ENCODE results near the gene GRAMD2B.

- TF ChIP-seq RNF2 (conservative IDR thresholded peaks at IDR 0.05; ENCODE audit: low read depth), result no peak
- TF ChIP-seq ETV6 (CRISPR knock-in tag; conservative IDR thresholded peaks at IDR 0.05), result no peak
- TF ChIP-seq FOXK1 (CRISPR knock-in tag; IDR thresholded peaks at IDR 0.05; ENCODE audit: borderline replicate concordance, low read depth), result no peak
- no peak for TF ChIP-seq NFE2L1 (CRISPR knock-in tag; IDR thresholded peaks at IDR 0.05; ENCODE audit: borderline replicate concordance)
- no peak for TF ChIP-seq CBX5 (CRISPR knock-in tag; IDR thresholded peaks at IDR 0.05; ENCODE audit: borderline replicate concordance)
- TF ChIP-seq MAX (IDR thresholded peaks at IDR 0.05), result no peak
- no peak for TF ChIP-seq ZNF281 (CRISPR knock-in tag; IDR thresholded peaks at IDR 0.05; ENCODE audit: borderline replicate concordance)
- no peak for TF ChIP-seq ZNF713 (CRISPR knock-in tag; IDR thresholded peaks at IDR 0.05)
Observed at GRCh38 chr5:126483156-126483555, 59.9 kb downstream of the GRAMD2B start.

All from HepG2 (cell line).